ENCODE data around the gene LRCH4. TPM values are rescaled to one million over a fixed set of nuclear protein-coding genes. Genes with fewer than 3 reads are reported as not detected.
A peak's percentile ranks its signal among the peaks of the same experiment; 100 is the strongest.
"Not testable (repeated sequence)": the region's sequence is repeated elsewhere in the genome, so short reads cannot be mapped to it uniquely, and the experiment has no call there.

Gene LRCH4
- total and polyA plus RNA-seq, 3 donors from 2014 or later, result 159 to 378 (median 314) TPM

DNA sequence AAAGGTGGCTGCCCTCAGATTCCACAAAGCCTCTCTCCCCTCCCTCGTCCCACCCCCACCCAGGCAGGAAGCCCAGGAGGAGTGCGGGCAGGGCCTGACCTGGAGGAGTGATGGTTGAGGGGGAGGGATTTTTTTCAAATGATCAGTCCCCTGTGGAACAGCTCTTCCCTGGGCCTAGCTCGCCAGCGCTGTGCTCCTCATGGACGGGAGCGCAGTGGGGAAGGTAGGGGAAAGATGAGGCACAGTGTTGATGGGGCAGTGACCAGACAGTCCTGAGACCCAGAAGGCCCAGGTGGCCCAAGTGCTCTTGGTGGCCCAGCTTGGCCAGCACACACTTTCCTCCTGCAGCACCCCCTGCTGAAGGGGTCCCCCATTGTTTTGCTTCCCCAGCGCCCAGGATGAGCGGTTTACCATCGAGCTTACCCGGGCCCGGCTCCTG is 20.8 kb downstream of the LRCH4 start:
- WGBS, 2 donors, result 80 to 94% methylated on average over 10 to 11 of the region's 11 CpGs
- H3K36me3 ChIP-seq (ENCODE audit: low read depth, missing control alignments), result no peaks in the 10 kb centered on the region
- peaks cover 39% of the 10 kb centered on the region for H3K4me1 ChIP-seq
- no peak for DNase-seq
- H3K27ac ChIP-seq, result no peak overlapping the region
- H3K4me3 ChIP-seq, result no peak overlapping the region
- H3K27me3 ChIP-seq, result no peaks in the 10 kb centered on the region
- TF ChIP-seq POLR2A (IDR thresholded peaks at IDR 0.05), result no peak
- TF ChIP-seq, protein P1, sequence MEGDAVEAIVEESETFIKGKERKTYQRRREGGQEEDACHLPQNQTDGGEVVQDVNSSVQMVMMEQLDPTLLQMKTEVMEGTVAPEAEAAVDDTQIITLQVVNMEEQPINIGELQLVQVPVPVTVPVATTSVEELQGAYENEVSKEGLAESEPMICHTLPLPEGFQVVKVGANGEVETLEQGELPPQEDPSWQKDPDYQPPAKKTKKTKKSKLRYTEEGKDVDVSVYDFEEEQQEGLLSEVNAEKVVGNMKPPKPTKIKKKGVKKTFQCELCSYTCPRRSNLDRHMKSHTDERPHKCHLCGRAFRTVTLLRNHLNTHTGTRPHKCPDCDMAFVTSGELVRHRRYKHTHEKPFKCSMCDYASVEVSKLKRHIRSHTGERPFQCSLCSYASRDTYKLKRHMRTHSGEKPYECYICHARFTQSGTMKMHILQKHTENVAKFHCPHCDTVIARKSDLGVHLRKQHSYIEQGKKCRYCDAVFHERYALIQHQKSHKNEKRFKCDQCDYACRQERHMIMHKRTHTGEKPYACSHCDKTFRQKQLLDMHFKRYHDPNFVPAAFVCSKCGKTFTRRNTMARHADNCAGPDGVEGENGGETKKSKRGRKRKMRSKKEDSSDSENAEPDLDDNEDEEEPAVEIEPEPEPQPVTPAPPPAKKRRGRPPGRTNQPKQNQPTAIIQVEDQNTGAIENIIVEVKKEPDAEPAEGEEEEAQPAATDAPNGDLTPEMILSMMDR (IDR thresholded peaks at IDR 0.05), result no peak
- intact Hi-C loops (cut with DNase I; ENCODE audit: low total_unique reads), result loop anchor here (5.0 kb wide), 1 partner anchor 127 kb away; the partner anchor contains the start of gene GIGYF1
- no peaks in the 10 kb centered on the region for H3K9me3 ChIP-seq

DNA sequence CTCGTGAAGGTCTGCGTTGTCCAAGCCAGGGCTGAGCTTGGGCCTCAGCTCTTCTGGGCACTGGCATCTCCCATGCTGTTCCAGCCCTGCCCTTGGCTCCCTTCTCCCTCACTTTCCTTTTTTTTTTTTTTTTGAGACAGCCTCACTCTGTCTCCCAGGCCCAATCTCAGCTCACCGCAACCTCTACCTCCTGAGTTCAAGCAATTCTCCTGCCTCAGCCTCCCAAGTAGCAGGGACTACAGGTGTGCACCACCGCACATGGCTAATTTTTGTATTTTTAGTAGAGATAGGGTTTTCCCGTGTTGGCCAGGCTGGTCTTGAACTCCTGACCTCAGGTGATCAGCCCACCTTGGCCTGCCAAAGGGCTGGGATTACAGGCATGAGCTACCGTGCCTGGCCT is 21.5 kb downstream of the LRCH4 start:
- peaks cover 32% of the 10 kb centered on the region for H3K4me1 ChIP-seq
- H3K9me3 ChIP-seq; H3K4me3 ChIP-seq; H3K27me3 ChIP-seq; H3K36me3 ChIP-seq (ENCODE audit: low read depth, missing control alignments); H3K27ac ChIP-seq; intact Hi-C loops (cut with DNase I; ENCODE audit: low total_unique reads); DNase-seq: not testable (repeated sequence)
- WGBS, 2 donors, result 82 to 92% methylated on average over 6 of the region's 6 CpGs

DNA sequence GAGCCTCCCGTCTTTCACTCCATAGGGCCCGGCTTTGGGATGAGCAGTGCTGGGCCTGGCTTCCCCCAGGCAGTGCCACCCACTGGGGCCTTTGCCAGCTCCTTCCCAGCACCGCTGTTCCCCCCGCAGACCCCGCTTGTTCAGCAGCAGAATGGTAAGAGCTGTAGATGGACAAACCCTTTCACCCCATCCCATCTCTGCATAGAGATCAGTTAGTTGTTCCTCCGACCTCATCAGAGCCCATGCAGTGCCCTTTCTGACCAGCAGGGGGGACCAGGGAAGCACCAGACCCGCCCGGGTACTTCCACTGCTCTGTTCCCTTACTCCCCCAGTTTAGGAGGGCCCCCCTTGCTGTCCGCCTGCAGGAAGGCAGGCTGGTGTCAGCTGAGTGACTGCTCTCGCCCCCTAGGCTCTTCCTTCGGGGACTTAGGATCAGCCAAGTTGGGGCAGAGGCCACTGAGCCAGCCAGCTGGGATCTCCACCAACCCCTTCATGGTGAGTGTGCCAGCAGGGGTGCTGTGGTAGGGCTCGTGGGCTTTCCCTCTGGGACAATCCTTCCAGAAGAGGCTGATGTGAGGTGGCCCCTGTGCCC is 22.0 kb downstream of the LRCH4 start:
- no peaks in the 10 kb centered on the region for H3K27me3 ChIP-seq
- intact Hi-C loops (cut with DNase I; ENCODE audit: low total_unique reads), result no loop called here
- H3K9me3 ChIP-seq, result no peaks in the 10 kb centered on the region
- 40 to 51% methylated on average over 9 to 12 of the region's 12 CpGs for WGBS, 2 donors
- no peak for TF ChIP-seq POLR2A (IDR thresholded peaks at IDR 0.05)
- TF ChIP-seq, protein P1 (IDR thresholded peaks at IDR 0.05), result peak; percentile 91 to 97 (median 93)
- no peaks in the 10 kb centered on the region for H3K36me3 ChIP-seq (ENCODE audit: low read depth, missing control alignments)
- DNase-seq, result peak; percentile 90
- H3K27ac ChIP-seq, result no peak overlapping the region
- H3K4me1 ChIP-seq, result peaks cover 27% of the 10 kb centered on the region
- H3K4me3 ChIP-seq, result no peak overlapping the region

DNA sequence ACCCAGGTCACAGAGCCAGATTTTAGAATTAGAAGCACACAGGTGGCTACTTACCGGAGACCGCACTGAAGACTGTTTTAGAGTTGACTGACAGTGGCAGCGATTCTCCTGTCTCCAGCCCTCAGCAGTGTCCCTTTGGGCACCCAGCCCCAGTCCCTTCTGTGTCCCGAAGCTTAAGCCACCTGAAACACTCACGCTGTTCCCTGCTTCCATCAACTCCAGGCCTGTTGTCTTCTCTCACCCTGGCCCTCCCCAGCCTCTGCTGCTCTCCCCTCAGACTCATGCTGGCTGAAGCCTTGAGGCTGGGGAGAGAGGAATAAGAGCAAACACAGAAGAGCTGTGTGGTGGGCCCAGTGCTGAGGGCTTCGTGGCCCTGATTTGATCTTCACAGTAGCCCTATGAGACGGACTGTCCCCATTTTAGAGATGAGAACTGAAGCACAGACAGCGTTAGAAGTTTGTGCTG is 22.8 kb downstream of the LRCH4 start:
- H3K27ac ChIP-seq, result no peak overlapping the region
- no peak for DNase-seq
- intact Hi-C loops (cut with DNase I; ENCODE audit: low total_unique reads), result no loop called here
- H3K36me3 ChIP-seq (ENCODE audit: low read depth, missing control alignments), result no peaks in the 10 kb centered on the region
- H3K4me1 ChIP-seq, result peaks cover 19% of the 10 kb centered on the region
- 94 to 95% methylated on average over 8 of the region's 8 CpGs for WGBS, 2 donors
- no peaks in the 10 kb centered on the region for H3K9me3 ChIP-seq
- no peaks in the 10 kb centered on the region for H3K27me3 ChIP-seq
- H3K4me3 ChIP-seq, result no peak overlapping the region
- TF ChIP-seq, protein P1 (IDR thresholded peaks at IDR 0.05), result no peak
- TF ChIP-seq POLR2A (IDR thresholded peaks at IDR 0.05), result no peak

DNA sequence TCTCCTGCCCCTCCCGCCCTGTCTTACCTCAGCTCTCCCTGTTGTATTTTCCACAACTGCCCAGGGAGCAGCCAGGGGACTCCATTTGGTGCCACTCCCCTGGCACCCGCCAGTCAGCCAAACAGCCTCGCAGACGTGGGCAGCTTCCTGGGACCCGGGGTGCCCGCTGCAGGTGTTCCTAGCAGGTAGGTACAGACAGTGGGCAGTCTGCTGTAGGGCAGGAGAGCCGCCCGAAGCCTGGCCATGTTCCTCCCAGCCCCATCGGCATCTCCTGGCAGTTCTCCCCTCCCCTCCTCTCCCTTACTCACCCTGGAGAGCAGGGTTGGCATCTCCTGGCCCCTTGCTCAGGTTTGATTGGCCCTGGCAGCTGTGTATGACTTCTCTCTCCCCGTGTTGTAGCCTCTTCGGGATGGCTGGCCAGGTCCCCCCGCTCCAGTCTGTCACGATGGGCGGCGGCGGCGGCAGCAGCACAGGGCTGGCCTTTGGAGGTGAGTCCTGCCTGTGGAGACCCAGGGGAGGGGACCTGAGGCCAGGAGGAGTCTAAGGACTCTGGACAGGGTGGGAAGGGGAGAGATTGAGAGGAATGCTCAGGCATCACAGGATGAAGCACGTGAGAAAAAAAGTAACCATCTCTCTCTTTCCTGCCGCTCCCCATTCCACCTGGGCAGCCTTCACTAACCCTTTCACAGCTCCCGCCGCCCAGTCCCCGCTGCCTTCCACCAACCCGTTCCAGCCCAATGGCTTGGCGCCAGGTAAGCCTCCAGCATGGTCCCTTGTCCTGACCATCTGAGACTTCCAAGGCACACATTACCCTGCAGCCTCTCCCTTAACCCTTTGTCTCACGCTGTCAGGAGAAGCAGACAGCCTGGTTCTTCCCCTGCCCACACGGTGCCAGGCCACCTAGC is 23.5 kb downstream of the LRCH4 start:
- WGBS, 2 donors, result 88 to 89% methylated on average over 16 to 26 of the region's 26 CpGs
- Histone ChIP-seq H3K4me1 (peaks cover 12% of the 10 kb centered on the region), H3K36me3 (ENCODE audit: low read depth, missing control alignments) (no peaks in the 10 kb centered on the region), H3K9me3 (no peaks in the 10 kb centered on the region), H3K27me3 (no peaks in the 10 kb centered on the region), H3K4me3 (no peak overlapping the region), H3K27ac (no peak overlapping the region)
- no peak for DNase-seq
- no peak for TF ChIP-seq POLR2A (IDR thresholded peaks at IDR 0.05)
- TF ChIP-seq, protein P1 (IDR thresholded peaks at IDR 0.05), result no peak
- intact Hi-C loops (cut with DNase I; ENCODE audit: low total_unique reads), result no loop called here

Measured in testis (tissue), 3 donors.